Mesenteric fat pad (tissue), 1 donor: ENCODE data around the gene AUTS2. TPM values are rescaled to one million over a fixed set of nuclear protein-coding genes. Genes with fewer than 3 reads are reported as not detected.

Experiments
- DNase-seq: peaks from one replicate; pipeline ENCODE4 v3.0.0-alpha.2; 2020; ENCODE audit warnings: low spot score
- total RNA-seq: library from RNA; stranded (reverse); fragmentation: NEBNext Ultra II Directional; extraction: Animal tissue kit (Norgen Biotek cat#: 25700); gene quantifications from one replicate; pipeline ENCODE4 v1.2.1, GENCODE V29; 2021
- donor health status: DM: yes; HTN: yes; CAD: no.

The AUTS2 gene
- total RNA-seq, 1 donor from 2014 or later = 28.1 TPM

- no peak for DNase-seq
These were observed 1180.3 kb downstream of the AUTS2 start for GRCh38 chr7:70778585-70778984.

DNA sequence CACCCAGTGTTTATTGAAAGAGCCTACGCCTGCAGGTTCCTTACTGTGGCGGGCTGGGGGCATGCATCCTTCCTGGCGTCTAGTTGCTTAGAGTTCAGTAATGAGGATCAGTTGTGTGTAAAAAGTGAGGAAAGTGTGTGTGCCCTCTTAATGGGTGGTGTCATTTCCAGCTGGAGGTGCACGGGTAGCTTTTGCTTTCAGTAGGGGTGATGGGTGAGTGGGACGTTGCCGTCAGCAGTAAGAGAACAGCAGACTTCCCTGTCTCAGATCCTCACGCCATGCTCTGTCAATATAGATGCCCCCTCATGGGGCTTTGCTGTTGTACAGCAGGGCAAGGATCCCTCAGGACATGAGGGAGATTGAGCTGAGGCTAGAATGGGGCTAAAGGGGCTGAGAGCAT lies 1181.0 kb downstream of the AUTS2 start:
- DNase-seq = no peak

DNA sequence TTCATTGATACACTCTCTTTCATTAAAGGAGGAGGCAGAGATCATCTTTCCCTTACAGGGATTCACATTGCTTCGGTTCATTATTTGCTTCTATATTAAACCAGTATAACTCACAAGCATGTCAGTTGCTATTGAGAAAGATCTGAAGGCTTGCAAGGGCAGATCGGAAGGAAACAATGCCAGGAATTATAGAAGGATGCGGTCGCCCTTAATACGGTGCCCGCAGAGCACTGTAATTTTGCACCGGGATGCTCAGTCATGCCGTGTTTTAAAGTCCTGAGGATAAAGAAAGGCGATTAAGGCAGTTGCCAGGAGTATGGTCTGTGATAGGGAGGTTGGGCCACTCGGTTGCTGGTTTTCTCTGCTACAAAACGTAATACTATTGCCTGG lies 1183.6 kb downstream of the AUTS2 start:
- DNase-seq = no peak

- DNase-seq = no peak
These were observed 1184.5 kb downstream of the AUTS2 start for GRCh38 chr7:70782796-70783195.

DNA sequence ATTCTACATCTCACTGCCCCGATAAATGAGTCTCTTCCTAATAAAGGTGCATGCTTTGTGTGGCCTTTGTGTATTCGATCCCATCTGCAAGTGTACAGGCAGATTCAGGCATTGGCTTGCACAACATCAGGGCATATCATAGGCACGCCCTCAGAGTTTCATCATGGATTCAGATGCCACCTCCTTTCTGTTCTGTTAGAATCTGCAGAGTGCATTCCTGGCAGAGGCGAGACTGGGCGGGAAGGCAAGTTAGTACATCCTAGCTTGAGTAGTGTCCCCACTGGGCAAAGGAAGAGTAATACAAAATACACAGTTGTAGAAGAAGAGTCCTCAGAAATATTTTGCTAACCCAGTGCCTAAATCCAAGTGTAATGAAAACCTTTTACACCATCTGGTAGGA lies 1187.2 kb downstream of the AUTS2 start:
- DNase-seq = no peak

DNA sequence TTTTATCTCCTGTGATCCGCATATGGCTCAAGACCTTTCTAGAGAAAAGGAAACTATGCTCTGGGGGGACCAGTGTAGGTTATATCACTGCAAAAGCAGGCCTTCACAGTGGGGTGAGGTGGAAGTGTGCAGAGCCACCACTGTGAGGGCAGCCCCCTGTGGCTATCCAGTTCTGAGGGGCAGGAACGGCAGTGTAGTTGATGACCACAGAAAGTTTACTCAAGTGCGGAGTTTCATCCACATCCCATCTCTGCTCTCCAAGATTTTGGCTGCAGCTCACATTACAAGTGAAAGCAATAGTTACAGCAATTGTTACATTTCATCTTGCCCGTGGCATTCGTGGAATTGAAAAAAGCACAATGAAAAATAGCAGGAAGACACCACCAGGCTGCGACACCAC lies 1187.8 kb downstream of the AUTS2 start:
- no peak for DNase-seq

DNA sequence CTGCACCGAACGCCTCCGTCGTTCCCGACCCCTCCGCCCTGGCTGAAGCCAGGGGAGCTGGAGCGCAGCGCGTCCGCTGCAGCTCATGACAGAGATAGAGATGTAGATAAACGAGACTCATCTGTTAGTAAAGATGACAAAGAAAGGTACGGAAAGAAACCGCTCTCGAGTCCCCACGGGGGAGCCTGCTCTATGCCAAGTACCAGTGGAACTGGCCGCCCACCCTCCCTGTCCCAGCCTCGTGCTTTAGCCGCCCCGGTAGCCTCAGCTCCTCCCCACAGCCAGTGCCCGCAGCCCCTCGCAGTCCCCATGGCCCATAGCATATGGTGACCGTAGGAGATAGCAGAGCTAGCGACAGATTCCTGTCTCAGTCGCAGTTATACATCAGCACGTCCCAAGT lies 1189.0 kb downstream of the AUTS2 start:
- no peak for DNase-seq

DNA sequence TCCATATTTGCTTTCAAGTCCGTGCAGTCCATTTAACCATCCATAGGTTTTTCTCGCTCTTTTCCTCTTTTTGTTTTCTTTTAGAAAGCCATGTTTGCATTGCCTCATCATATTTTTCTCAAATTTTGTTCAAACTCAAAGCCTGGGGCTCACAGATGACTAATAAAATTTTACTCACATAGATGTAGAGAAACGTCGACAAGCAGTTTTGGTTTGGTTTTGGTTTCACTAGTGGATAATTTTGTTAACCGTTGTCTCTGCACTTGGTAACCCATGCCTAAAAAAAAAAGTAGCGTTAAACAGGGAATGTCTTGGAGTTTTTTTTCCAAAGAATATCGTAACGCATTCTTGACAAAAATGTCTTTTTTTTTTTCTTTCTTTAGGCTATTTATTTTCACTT lies 1189.5 kb downstream of the AUTS2 start:
- DNase-seq = no peak

DNA sequence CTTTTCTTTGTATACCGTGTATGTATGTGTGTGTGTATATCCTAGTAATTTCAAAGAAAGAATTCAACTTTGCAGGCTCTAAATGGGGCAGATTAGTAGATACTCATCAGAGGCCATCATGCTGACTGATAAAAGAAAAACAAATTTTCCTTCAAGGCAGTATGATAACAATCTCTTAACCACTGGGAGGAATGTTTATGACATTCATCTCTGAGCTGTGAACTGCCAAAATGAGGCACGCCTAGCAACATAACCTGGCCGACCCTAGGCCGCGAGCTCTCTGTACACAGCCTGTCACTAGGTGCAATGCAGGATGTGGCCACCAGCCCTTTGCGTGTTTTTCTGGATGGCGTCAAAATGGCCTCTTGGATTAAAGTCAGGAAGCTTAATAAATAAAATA lies 1190.0 kb downstream of the AUTS2 start:
- no peak for DNase-seq

DNA sequence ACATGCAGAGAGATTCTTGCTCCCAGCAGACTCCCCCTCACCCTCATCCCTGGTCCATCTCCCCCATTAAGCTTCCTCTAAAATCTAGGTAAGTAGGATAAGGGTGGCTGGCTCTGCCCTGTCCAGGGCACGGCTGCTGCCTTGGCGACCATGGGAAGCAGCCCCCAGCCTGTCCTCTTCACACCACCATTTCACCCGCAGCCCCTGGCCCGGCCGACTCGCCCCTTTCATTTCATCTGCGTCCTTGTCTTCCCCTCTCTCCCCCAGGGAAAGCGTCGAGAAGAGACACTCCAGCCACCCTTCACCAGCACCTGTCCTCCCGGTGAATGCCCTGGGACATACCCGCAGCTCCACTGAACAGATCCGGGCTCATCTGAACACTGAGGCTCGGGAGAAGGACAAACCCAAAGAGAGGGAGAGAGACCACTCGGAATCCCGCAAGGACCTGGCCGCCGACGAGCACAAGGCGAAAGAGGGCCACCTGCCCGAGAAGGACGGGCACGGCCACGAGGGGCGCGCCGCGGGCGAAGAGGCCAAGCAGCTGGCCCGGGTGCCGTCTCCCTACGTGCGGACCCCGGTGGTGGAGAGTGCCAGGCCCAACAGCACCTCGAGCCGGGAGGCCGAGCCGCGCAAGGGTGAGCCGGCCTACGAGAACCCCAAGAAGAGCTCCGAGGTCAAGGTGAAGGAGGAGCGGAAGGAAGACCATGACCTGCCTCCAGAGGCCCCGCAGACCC lies 1191.4 kb downstream of the AUTS2 start:
- DNase-seq = no peak

DNA sequence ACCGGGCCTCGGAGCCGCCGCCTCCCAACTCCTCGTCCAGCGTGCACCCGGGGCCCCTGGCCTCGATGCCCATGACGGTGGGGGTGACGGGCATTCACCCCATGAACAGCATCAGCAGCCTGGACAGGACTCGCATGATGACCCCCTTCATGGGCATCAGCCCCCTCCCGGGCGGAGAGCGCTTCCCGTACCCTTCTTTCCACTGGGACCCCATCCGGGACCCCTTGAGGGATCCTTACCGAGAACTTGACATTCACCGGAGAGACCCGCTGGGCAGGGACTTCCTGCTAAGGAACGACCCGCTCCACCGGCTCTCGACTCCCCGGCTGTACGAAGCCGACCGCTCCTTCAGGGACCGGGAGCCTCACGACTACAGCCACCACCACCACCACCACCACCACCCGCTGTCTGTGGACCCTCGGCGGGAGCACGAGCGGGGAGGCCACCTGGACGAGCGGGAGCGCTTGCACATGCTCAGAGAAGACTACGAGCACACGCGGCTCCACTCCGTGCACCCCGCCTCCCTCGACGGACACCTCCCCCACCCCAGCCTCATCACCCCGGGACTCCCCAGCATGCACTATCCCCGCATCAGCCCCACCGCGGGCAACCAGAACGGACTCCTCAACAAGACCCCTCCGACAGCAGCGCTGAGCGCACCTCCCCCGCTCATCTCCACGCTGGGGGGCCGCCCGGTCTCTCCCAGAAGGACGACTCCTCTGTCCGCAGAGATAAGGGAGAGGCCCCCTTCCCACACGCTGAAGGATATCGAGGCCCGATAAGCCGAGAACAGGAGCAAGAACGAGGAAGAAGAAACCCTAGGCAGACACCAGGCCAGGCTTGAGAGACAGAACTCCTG lies 1192.2 kb downstream of the AUTS2 start:
- DNase-seq = no peak

GRCh38 chr7:70791341-70791740 lies 1193.1 kb downstream of the AUTS2 start:
- no peak for DNase-seq

DNA sequence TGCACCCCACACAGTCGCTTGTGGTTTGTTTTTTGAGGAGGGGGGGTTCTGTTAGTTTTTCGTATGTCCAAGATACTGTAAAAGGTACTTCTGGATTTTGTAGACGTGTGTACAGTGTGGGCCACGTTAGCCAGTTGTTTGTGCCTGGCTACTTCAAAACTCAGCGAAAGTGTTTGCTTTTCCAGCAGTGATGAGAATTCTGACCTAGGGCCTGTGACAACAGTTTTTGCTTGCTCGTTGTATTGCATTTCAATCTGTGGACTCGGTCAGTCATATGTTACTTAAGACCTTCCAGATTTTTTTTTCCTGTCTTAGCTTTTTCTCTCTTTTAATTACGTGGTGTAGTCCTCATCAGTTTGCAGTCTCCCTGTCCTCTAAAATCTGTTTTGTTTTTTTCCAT lies 1194.8 kb downstream of the AUTS2 start:
- DNase-seq = no peak

DNA sequence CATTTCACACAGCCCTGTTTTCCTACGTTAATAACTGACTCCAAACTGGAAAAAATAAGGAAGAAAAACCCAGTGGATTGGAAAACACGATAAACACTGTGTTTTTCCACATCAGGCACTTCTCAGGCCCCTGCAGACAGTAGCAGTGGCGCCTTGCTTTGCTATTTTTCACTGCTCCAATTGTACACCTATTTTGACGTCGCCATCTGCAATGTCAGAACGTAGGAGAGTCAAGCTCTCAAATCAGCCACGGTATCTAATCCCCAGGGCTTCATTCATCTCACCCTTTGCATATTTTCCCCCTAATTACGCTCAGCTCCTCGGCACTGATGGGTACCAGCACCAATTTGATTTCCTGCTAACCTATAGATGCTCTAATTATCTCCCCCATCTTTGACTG lies 1195.5 kb downstream of the AUTS2 start:
- DNase-seq = no peak

- DNase-seq = no peak
These were observed 1196.7 kb downstream of the AUTS2 start for GRCh38 chr7:70794962-70795361.

DNA sequence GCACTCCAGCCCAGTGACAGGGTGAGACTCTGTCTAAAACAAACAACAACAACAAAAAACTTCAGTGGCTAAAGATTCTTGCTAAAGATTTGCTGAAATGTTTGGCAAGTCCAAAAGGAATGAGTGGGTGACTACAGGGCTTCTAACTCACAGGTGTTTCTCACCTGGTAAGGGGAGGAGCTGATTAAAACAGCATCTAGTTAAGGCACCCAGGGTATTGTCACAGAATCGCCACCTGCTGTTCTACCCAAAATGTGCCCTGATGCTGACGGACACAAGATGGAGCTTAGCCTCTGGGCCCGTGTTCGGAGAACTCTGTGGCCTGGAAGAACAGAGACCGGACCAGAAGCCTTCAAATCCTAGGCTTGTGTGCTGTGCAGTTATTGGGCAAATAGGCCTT lies 1197.7 kb downstream of the AUTS2 start:
- no peak for DNase-seq

GRCh38 chr7:70797109-70797514 lies 1198.8 kb downstream of the AUTS2 start:
- no peak for DNase-seq

- no peak for DNase-seq
These were observed 1201.6 kb downstream of the AUTS2 start for GRCh38 chr7:70799841-70800405.

DNA sequence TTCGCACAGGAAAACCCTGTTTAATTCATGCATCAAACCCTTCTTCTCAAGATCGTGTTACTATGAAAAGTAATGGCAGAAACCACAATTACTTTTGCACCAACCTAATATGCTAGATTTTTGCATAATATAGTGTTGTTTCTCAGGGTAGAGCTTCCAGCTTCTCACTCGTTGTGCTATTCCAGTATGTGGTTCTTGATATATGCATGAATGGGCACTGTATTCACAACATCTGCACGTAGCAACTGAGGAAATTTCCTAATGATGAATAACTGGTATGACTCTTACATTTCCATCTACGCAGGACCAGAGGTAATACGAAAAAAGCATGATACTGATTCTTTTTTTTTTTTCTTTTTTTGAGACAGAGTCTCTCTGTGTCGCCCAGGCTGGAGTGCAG lies 1207.1 kb downstream of the AUTS2 start:
- DNase-seq = no peak

GRCh38 chr7:70807650-70808049 lies 1209.4 kb downstream of the AUTS2 start:
- no peak for DNase-seq

DNA sequence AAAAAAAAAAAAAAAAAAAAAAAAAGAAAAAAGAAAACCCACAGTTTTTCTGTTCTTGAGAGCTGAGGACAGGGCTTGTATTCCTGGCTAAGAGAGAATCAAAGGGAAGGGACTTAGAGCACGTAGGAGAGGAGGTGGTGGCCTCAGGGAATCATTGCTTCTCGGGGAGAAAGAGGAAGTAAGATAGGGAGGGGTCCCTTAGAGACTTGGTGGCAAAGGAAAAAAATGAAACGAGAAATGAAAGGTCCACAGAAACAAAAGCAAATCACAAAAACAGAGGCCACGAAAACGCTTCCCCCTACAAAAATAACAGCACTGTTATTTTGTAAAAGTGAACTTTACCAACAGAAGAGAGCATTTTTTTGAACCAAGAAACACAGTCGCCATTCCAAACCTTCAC lies 1210.6 kb downstream of the AUTS2 start:
- DNase-seq = no peak

- no peak for DNase-seq
These were observed 1212.4 kb downstream of the AUTS2 start for GRCh38 chr7:70810558-70811139.
